Naive thymus-derived CD4-positive, alpha-beta T cell (primary cell): ENCODE results near the gene EXOSC2. TPM values are rescaled to one million over a fixed set of nuclear protein-coding genes. Genes with fewer than 3 reads are reported as not detected.

ENCODE experiments used
- ATAC-seq: fragments of 150-1000 bp; cut with Tn5 transposase; 2 replicates; pipeline ENCODE4 v1.10.0; 2021; ENCODE audit warnings: mild to moderate bottlenecking, moderate library complexity
- CTCF ChIA-PET: fragments of 350-600 bp; sonication (Branson Sonifier 250); formaldehyde crosslinking; loops from one replicate; lab custom pipeline; 2021; ENCODE audit warnings: antibody characterized with exemption; lab: Charles Lee
- POLR2A ChIA-PET: fragments of 350-600 bp; sonication (Branson Sonifier 250); formaldehyde crosslinking; loops from one replicate; lab custom pipeline; 2021; ENCODE audit warnings: antibody characterized with exemption, inconsistent platforms; lab: Charles Lee
- DNase-seq, 9 donors: peaks; one replicate each; pipeline versions ENCODE4 v3.0.0 to v3.0.0-alpha.2; 2020 to 2022; ENCODE audit warnings: mixed read lengths in 1 of 9
- H3K27ac ChIP-seq: one replicate; pipeline ENCODE4 v1.7.0; 2013; ENCODE audit warnings: mild to moderate bottlenecking, low read depth, low read length, moderate library complexity
- H3K27me3 ChIP-seq, 2 donors: one replicate each; pipeline ENCODE4 v1.7.0; 2013; ENCODE audit warnings: low read length in 2 of 2, mild to moderate bottlenecking in 2 of 2, moderate library complexity in 2 of 2; ENCODE audit not compliant: control insufficient read depth in 2 of 2, insufficient read depth in 2 of 2
- H3K36me3 ChIP-seq, 3 experiments: 1 replicate in 2 of 3; 2 replicates in 1 of 3; pipeline ENCODE4 v1.7.0; 2013; ENCODE audit warnings: low read length in 3 of 3, mild to moderate bottlenecking in 3 of 3, moderate library complexity in 1 of 3; ENCODE audit not compliant: insufficient read depth in 3 of 3, control insufficient read depth in 2 of 3
- H3K4me1 ChIP-seq, 2 donors: one replicate each; pipeline ENCODE4 v1.7.0; 2013; ENCODE audit warnings: low read length in 2 of 2, mild to moderate bottlenecking in 2 of 2, moderate library complexity in 1 of 2; ENCODE audit not compliant: control insufficient read depth in 2 of 2, insufficient read depth in 2 of 2
- H3K4me3 ChIP-seq: 2 replicates; pipeline ENCODE4 v1.7.0; 2013; ENCODE audit warnings: mild to moderate bottlenecking, low read length
- H3K9me3 ChIP-seq, 3 experiments: 1 replicate in 2 of 3; 2 replicates in 1 of 3; pipeline ENCODE4 v1.7.0; 2013; ENCODE audit warnings: low read length in 3 of 3; ENCODE audit not compliant: control insufficient read depth in 2 of 3
- H3K27ac Mint-ChIP-seq, 9 donors: one replicate each; pipeline ENCODE4 v1.8.0; 2020 to 2022; ENCODE audit warnings: mixed read lengths in 9 of 9, mild to moderate bottlenecking in 8 of 9, moderate library complexity in 5 of 9, inconsistent platforms in 2 of 9
- H3K27me3 Mint-ChIP-seq, 5 donors: one replicate each; pipeline ENCODE4 v1.8.0; 2021 to 2022; ENCODE audit warnings: mixed read lengths in 5 of 5, mild to moderate bottlenecking in 1 of 5
- H3K36me3 Mint-ChIP-seq, 5 donors: one replicate each; pipeline ENCODE4 v1.8.0; 2020 to 2022; ENCODE audit warnings: mixed read lengths in 5 of 5, mild to moderate bottlenecking in 3 of 5, inconsistent platforms in 1 of 5
- H3K4me1 Mint-ChIP-seq, 7 donors: one replicate each; pipeline ENCODE4 v1.8.0; 2020 to 2022; ENCODE audit warnings: mixed read lengths in 7 of 7, mild to moderate bottlenecking in 3 of 7, inconsistent platforms in 1 of 7
- H3K4me3 Mint-ChIP-seq, 10 donors: one replicate each; pipeline ENCODE4 v1.8.0; 2020 to 2022; ENCODE audit warnings: mild to moderate bottlenecking in 10 of 10, mixed read lengths in 10 of 10, moderate library complexity in 6 of 10, inconsistent platforms in 2 of 10
- H3K9me3 Mint-ChIP-seq, 11 donors: one replicate each; pipeline ENCODE4 v1.8.0; 2020 to 2022; ENCODE audit warnings: mixed read lengths in 11 of 11, mild to moderate bottlenecking in 4 of 11, inconsistent platforms in 1 of 11, moderate library complexity in 1 of 11
- intact Hi-C, 2 donors: fragments of 100-400 bp; cut with micrococcal nuclease; formaldehyde crosslinking; loops; one replicate each; pipeline ENCODE4 v1.15.1; 2023
- polyA plus RNA-seq, 2 donors: library from polyadenylated mRNA; unstranded; fragments of 300-500 nt; fragmentation: Illumina TruSeq; gene quantifications; one replicate each; pipeline ENCODE4 v1.2.3, GENCODE V29; 2021
- total RNA-seq, 6 experiments: library from RNA in 5 of 6; stranded (reverse) in 5 of 6; gene quantifications; 1 replicate in 5 of 6; 2 replicates in 1 of 6; pipeline ENCODE4 v1.2.3 and lab custom pipeline; 2021 to 2026

EXOSC2 gene
- total and polyA plus RNA-seq, 7 experiments from 2014 or later = 31.4 to 60.7 (median 57.3) TPM

GRCh38 chr9:130670644-130671043, 22.9 kb upstream of the EXOSC2 start:
- Histone ChIP-seq H3K4me1 (no peaks in the 10 kb centered on the region), H3K4me3 (no peak overlapping the region), H3K9me3 (no peaks in the 10 kb centered on the region), H3K27ac (no peak overlapping the region), H3K27me3 (peaks cover 0 to 3% of the 10 kb centered on the region in 2 donors), H3K36me3 (no peaks in the 10 kb centered on the region)
- H3K4me1 Mint-ChIP-seq = peaks cover 0 to 5% (median 2%) of the 10 kb centered on the region in 7 donors
- H3K4me3 Mint-ChIP-seq = no peak overlapping the region
- H3K9me3 Mint-ChIP-seq = peaks cover 0 to 1% (median 0%) of the 10 kb centered on the region in 11 donors
- peaks cover 13 to 40% (median 21%) of the 10 kb centered on the region in 5 donors for H3K27me3 Mint-ChIP-seq
- H3K27ac Mint-ChIP-seq = no peak overlapping the region
- POLR2A ChIA-PET = interaction anchor here (0.7 kb wide), 1 partner anchor 44 kb away, joined by 3 read pairs; no protein-coding TSS in a partner anchor
- CTCF ChIA-PET = no interaction called here
- no peak for ATAC-seq
- no peaks in the 10 kb centered on the region for H3K36me3 Mint-ChIP-seq
- DNase-seq = no peak
- intact Hi-C loops = no loop called here

- no peaks in the 10 kb centered on the region for H3K4me1 ChIP-seq
- no peaks in the 10 kb centered on the region for H3K4me1 Mint-ChIP-seq
- ATAC-seq = no peak
- peaks cover 6 to 23% (median 9%) of the 10 kb centered on the region in 5 donors for H3K27me3 Mint-ChIP-seq
- no peaks in the 10 kb centered on the region for H3K9me3 Mint-ChIP-seq
- intact Hi-C loops = no loop called here
- no peaks in the 10 kb centered on the region for H3K36me3 ChIP-seq
- no peaks in the 10 kb centered on the region for H3K9me3 ChIP-seq
- CTCF ChIA-PET = no interaction called here
- H3K27ac Mint-ChIP-seq = no peak overlapping the region
- H3K27me3 ChIP-seq = no peaks in the 10 kb centered on the region
- no peak overlapping the region for H3K4me3 ChIP-seq
- DNase-seq = no peak
- H3K36me3 Mint-ChIP-seq = no peaks in the 10 kb centered on the region
- POLR2A ChIA-PET = no interaction called here
- H3K4me3 Mint-ChIP-seq = peak overlapping the region in 1 of 10 donors; percentile 29
- no peak overlapping the region for H3K27ac ChIP-seq
These were observed 21.1 kb upstream of the EXOSC2 start for GRCh38 chr9:130672466-130672865.

- Histone ChIP-seq H3K36me3 (no peaks in the 10 kb centered on the region), H3K27me3 (no peaks in the 10 kb centered on the region), H3K4me3 (no peak overlapping the region), H3K4me1 (no peaks in the 10 kb centered on the region), H3K9me3 (no peaks in the 10 kb centered on the region), H3K27ac (no peak overlapping the region)
- Mint-ChIP-seq H3K36me3 (no peaks in the 10 kb centered on the region), H3K4me1 (no peaks in the 10 kb centered on the region), H3K9me3 (no peaks in the 10 kb centered on the region), H3K27me3 (peaks cover 4 to 19% (median 6%) of the 10 kb centered on the region in 5 donors), H3K4me3 (no peak overlapping the region), H3K27ac (no peak overlapping the region)
- no peak for DNase-seq
- ATAC-seq = no peak
- intact Hi-C loops = no loop called here
- POLR2A ChIA-PET = no interaction called here
- CTCF ChIA-PET = no interaction called here
These were observed 20.5 kb upstream of the EXOSC2 start for GRCh38 chr9:130672933-130673615.

- no peak for ATAC-seq
- CTCF ChIA-PET = no interaction called here
These were observed 18.2 kb upstream of the EXOSC2 start for GRCh38 chr9:130675396-130675795.

GRCh38 chr9:130677252-130677651, 16.3 kb upstream of the EXOSC2 start:
- no peak for ATAC-seq
- Histone ChIP-seq H3K4me3 (no peak overlapping the region), H3K36me3 (peaks cover 0 to 3% (median 0%) of the 10 kb centered on the region in 3 experiments), H3K4me1 (no peaks in the 10 kb centered on the region), H3K27ac (no peak overlapping the region), H3K9me3 (no peaks in the 10 kb centered on the region), H3K27me3 (no peaks in the 10 kb centered on the region)
- peaks cover 0 to 25% (median 0%) of the 10 kb centered on the region in 5 donors for H3K27me3 Mint-ChIP-seq
- no peaks in the 10 kb centered on the region for H3K36me3 Mint-ChIP-seq
- no peaks in the 10 kb centered on the region for H3K9me3 Mint-ChIP-seq
- ChIA-PET POLR2A (interaction anchor here (0.6 kb wide), 1 partner anchor 1041 kb away, joined by 4 read pairs; no protein-coding TSS in a partner anchor), CTCF (no interaction called here)
- intact Hi-C loops = no loop called here
- DNase-seq = no peak
- no peak overlapping the region for H3K4me3 Mint-ChIP-seq
- H3K27ac Mint-ChIP-seq = no peak overlapping the region
- peaks cover 0 to 5% (median under 1%) of the 10 kb centered on the region in 7 donors for H3K4me1 Mint-ChIP-seq

More at GRCh38 chr9:130675396-130675795, 18.2 kb upstream of the EXOSC2 start:
- no peak for DNase-seq
- H3K27ac Mint-ChIP-seq = no peak overlapping the region
- no peaks in the 10 kb centered on the region for H3K4me1 Mint-ChIP-seq
- peaks cover 0 to 23% (median 0%) of the 10 kb centered on the region in 5 donors for H3K27me3 Mint-ChIP-seq
- H3K4me3 ChIP-seq = no peak overlapping the region
- H3K9me3 ChIP-seq = no peaks in the 10 kb centered on the region
- intact Hi-C loops = no loop called here
- H3K4me3 Mint-ChIP-seq = no peak overlapping the region
- H3K4me1 ChIP-seq = no peaks in the 10 kb centered on the region
- no peaks in the 10 kb centered on the region for H3K9me3 Mint-ChIP-seq
- H3K36me3 Mint-ChIP-seq = no peaks in the 10 kb centered on the region
- H3K36me3 ChIP-seq = no peaks in the 10 kb centered on the region
- POLR2A ChIA-PET = no interaction called here
- H3K27ac ChIP-seq = no peak overlapping the region
- no peaks in the 10 kb centered on the region for H3K27me3 ChIP-seq

- Mint-ChIP-seq H3K36me3 (no peaks in the 10 kb centered on the region), H3K4me1 (peaks cover 0 to 8% (median 5%) of the 10 kb centered on the region in 7 donors), H3K4me3 (peak overlapping the region; percentile 49 to 98 (median 64)), H3K27me3 (peaks cover 0 to 43% (median 5%) of the 10 kb centered on the region in 5 donors), H3K27ac (no peak overlapping the region), H3K9me3 (peaks cover 0 to 6% (median 0%) of the 10 kb centered on the region in 11 donors)
- DNase-seq (peak in 8 of 9 donors; percentile 21 to 77 (median 31)), ATAC-seq (peak; percentile 71)
- ChIA-PET CTCF (interaction anchor here (2.3 to 7.9 kb wide), 2 partner anchors 12 to 218 kb away, joined by 9 to 87 read pairs; partner anchors contain the start of gene EXOSC2), POLR2A (interaction anchor here (2.1 kb wide), 1 partner anchor 12 kb away, joined by 9 read pairs; the partner anchor contains the start of gene EXOSC2)
- Histone ChIP-seq H3K27me3 (no peaks in the 10 kb centered on the region), H3K4me1 (no peaks in the 10 kb centered on the region), H3K27ac (no peak overlapping the region), H3K9me3 (no peaks in the 10 kb centered on the region), H3K4me3 (peak overlapping the region; percentile 30), H3K36me3 (peaks cover 0 to 3% (median 0%) of the 10 kb centered on the region in 3 experiments)
- intact Hi-C loops = no loop called here
These were observed 12.5 kb upstream of the EXOSC2 start for GRCh38 chr9:130680836-130681768.
